H1 (cell line): ENCODE data around the gene MAPT. TPM values are rescaled to one million over a fixed set of nuclear protein-coding genes. Genes with fewer than 3 reads are reported as not detected.

Source experiments
- CTCF ChIA-PET: fragments of 300-600 bp; sonication (Branson Sonifier 250); formaldehyde crosslinking; loops from one replicate; lab custom pipeline; 2021; ENCODE audit not compliant: partially characterized antibody; lab: Charles Lee
- POLR2A ChIA-PET: fragments of 300-600 bp; sonication (Branson Sonifier 250); formaldehyde crosslinking; loops from one replicate; lab custom pipeline; 2021; ENCODE audit warnings: inconsistent platforms; ENCODE audit not compliant: partially characterized antibody; lab: Charles Lee
- DNase-seq, 2 experiments: peaks; one replicate each; pipeline versions ENCODE4 v3.0.0 to v3.0.0-alpha.2; 2010 to 2022; ENCODE audit warnings: low spot score in 2 of 2, low read depth in 1 of 2, mixed read lengths in 1 of 2
- FAIRE-seq: peaks from 2 replicates; lab custom pipeline; 2011; peaks lifted over from hg19 to GRCh38; lab: Jason Lieb, UNC
- H2AFZ ChIP-seq: 2 replicates; pipeline ENCODE4 v1.8.1; 2012; ENCODE audit warnings: low read length, inconsistent platforms
- H2AK5ac ChIP-seq: 2 replicates; pipeline ENCODE4 v1.6.1; 2013; ENCODE audit warnings: low read depth, low read length
- H2BK120ac ChIP-seq: replicated peaks from 2 replicates; pipeline ENCODE3; 2013; ENCODE audit warnings: low read depth, low read length, inconsistent platforms
- H2BK12ac ChIP-seq: 2 replicates; pipeline ENCODE4 v1.6.1; 2013; ENCODE audit warnings: low read depth, low read length
- H2BK15ac ChIP-seq: 2 replicates; pipeline ENCODE4 v1.6.1; 2013; ENCODE audit warnings: low read length
- H2BK20ac ChIP-seq: 2 replicates; pipeline ENCODE4 v1.6.1; 2013; ENCODE audit warnings: low read length
- H2BK5ac ChIP-seq: 2 replicates; pipeline ENCODE4 v1.6.1; 2013; ENCODE audit warnings: low read depth, low read length
- H3K14ac ChIP-seq: 2 replicates; pipeline ENCODE4 v1.6.1; 2013; ENCODE audit warnings: inconsistent platforms; ENCODE audit not compliant: insufficient read length
- H3K18ac ChIP-seq: 2 replicates; pipeline ENCODE4 v1.6.1; 2013; ENCODE audit warnings: low read length; ENCODE audit errors: extremely low read depth
- H3K23ac ChIP-seq: 2 replicates; pipeline ENCODE4 v1.6.1; 2013; ENCODE audit warnings: inconsistent platforms; ENCODE audit not compliant: insufficient read length
- H3K23me2 ChIP-seq: 2 replicates; pipeline ENCODE4 v1.6.1; 2013; ENCODE audit warnings: low read depth, low read length
- H3K27ac ChIP-seq: 2 replicates; pipeline ENCODE4 v1.6.1; 2011; ENCODE audit warnings: low read depth, low read length, inconsistent platforms
- H3K27me3 ChIP-seq, 4 experiments: replicated peaks in 1 of 4; 1 replicate in 1 of 4; 2 replicates in 3 of 4; pipeline versions ENCODE4 v1.6.1 to v1.8.1; 2011 to 2013; ENCODE audit warnings: low read length in 3 of 4, mild to moderate bottlenecking in 3 of 4, inconsistent platforms in 2 of 4, mixed read lengths in 2 of 4, moderate library complexity in 1 of 4; ENCODE audit not compliant: control insufficient read depth in 3 of 4, insufficient read depth in 3 of 4; ENCODE audit errors: extremely low read depth in 1 of 4
- H3K36me3 ChIP-seq, 4 experiments: 2 replicates each; pipeline versions ENCODE4 v1.6.1 to v1.8.1; 2011 to 2013; ENCODE audit warnings: mild to moderate bottlenecking in 4 of 4, low read length in 3 of 4, moderate library complexity in 2 of 4, control low read depth in 1 of 4, inconsistent platforms in 1 of 4; ENCODE audit not compliant: insufficient read depth in 4 of 4, control insufficient read depth in 2 of 4
- H3K4ac ChIP-seq: replicated peaks from 2 replicates; pipeline ENCODE3; 2013; ENCODE audit warnings: low read length, low read depth, mixed read lengths, inconsistent platforms; ENCODE audit not compliant: insufficient read length
- H3K4me1 ChIP-seq, 4 experiments: replicated peaks in 1 of 4; 1 replicate in 1 of 4; 2 replicates in 3 of 4; pipeline versions ENCODE4 v1.6.1 to v1.8.1; 2011 to 2013; ENCODE audit warnings: low read length in 3 of 4, inconsistent platforms in 2 of 4, mixed read lengths in 1 of 4; ENCODE audit not compliant: insufficient read depth in 4 of 4, control insufficient read depth in 3 of 4
- H3K4me2 ChIP-seq, 2 experiments: 2 replicates each; pipeline versions ENCODE4 v1.6.1 to v1.8.1; 2011 to 2013; ENCODE audit warnings: low read depth in 2 of 2, low read length in 2 of 2, control low read depth in 1 of 2, inconsistent platforms in 1 of 2, mild to moderate bottlenecking in 1 of 2; ENCODE audit not compliant: insufficient read depth in 1 of 2
- H3K4me3 ChIP-seq, 4 experiments: fragments of 200-600, 300-600 bp in 1 of 4; sonication (generic), shearing (Covaris generic), sonication (Bioruptor Twin) in 1 of 4; 2 replicates each; pipeline versions ENCODE4 v1.5.1 to v1.8.1; 2011 to 2016; ENCODE audit warnings: low read length in 4 of 4, low read depth in 3 of 4, control low read depth in 2 of 4, inconsistent platforms in 2 of 4, mild to moderate bottlenecking in 2 of 4, mixed read lengths in 1 of 4, moderate library complexity in 1 of 4; ENCODE audit not compliant: insufficient read depth in 2 of 4; ENCODE audit errors: extremely low read depth in 1 of 4
- H3K56ac ChIP-seq: replicated peaks from 2 replicates; pipeline ENCODE3; 2013; ENCODE audit warnings: low read depth, mild to moderate bottlenecking, mixed read lengths, low read length, inconsistent platforms; ENCODE audit not compliant: insufficient read length
- H3K79me1 ChIP-seq: 2 replicates; pipeline ENCODE4 v1.6.1; 2013; ENCODE audit warnings: low read depth, low read length, control low read depth
- H3K79me2 ChIP-seq, 2 experiments: 2 replicates each; pipeline versions ENCODE4 v1.6.1 to v1.8.1; 2012 to 2013; ENCODE audit warnings: low read length in 2 of 2, mild to moderate bottlenecking in 2 of 2, inconsistent platforms in 1 of 2; ENCODE audit not compliant: insufficient read depth in 2 of 2, control insufficient read depth in 1 of 2
- H3K9ac ChIP-seq, 4 experiments: replicated peaks in 1 of 4; 1 replicate in 1 of 4; 2 replicates in 3 of 4; pipeline versions ENCODE4 v1.6.1 to v1.8.1; 2011 to 2013; ENCODE audit warnings: low read depth in 3 of 4, low read length in 3 of 4, control low read depth in 2 of 4, mild to moderate bottlenecking in 2 of 4, moderate library complexity in 2 of 4, inconsistent platforms in 1 of 4; ENCODE audit errors: extremely low read depth in 1 of 4
- H3K9me3 ChIP-seq, 2 experiments: 2 replicates each; pipeline versions ENCODE4 v1.6.1 to v1.8.1; 2012 to 2013; ENCODE audit warnings: mild to moderate bottlenecking in 2 of 2, moderate library complexity in 2 of 2, control low read depth in 1 of 2, inconsistent platforms in 1 of 2, low read depth in 1 of 2, low read length in 1 of 2, mixed read lengths in 1 of 2; ENCODE audit not compliant: insufficient read depth in 2 of 2
- H4K20me1 ChIP-seq, 2 experiments: replicated peaks in 1 of 2; 2 replicates each; pipeline versions ENCODE3 to v1.8.1; 2011 to 2013; ENCODE audit warnings: inconsistent platforms in 2 of 2, low read length in 2 of 2, mild to moderate bottlenecking in 1 of 2; ENCODE audit not compliant: insufficient read depth in 2 of 2, control insufficient read depth in 1 of 2
- H4K5ac ChIP-seq: 2 replicates; pipeline ENCODE4 v1.6.1; 2013; ENCODE audit warnings: low read length, low read depth, mixed read lengths, inconsistent platforms; ENCODE audit not compliant: insufficient read length
- H4K8ac ChIP-seq: 2 replicates; pipeline ENCODE4 v1.8.0; 2013; ENCODE audit warnings: mild to moderate bottlenecking, moderate library complexity, low read length, inconsistent platforms; ENCODE audit not compliant: insufficient read depth; ENCODE audit errors: extremely low read depth
- H4K91ac ChIP-seq: replicated peaks from 2 replicates; pipeline ENCODE3; 2013; ENCODE audit warnings: low read length, mixed read lengths, inconsistent platforms; ENCODE audit not compliant: insufficient read length
- BACH1 ChIP-seq: IDR thresholded peaks from 2 replicates; pipeline ENCODE4 v1.6.1; 2012; ENCODE audit warnings: low read length, improper control_type of control experiment
- BRCA1 ChIP-seq: IDR thresholded peaks from 2 replicates; pipeline ENCODE4 v1.6.1; 2012; ENCODE audit warnings: low read depth, low read length, improper control_type of control experiment
- CHD1 ChIP-seq: IDR thresholded peaks from 2 replicates; pipeline ENCODE4 v1.6.1; 2012; ENCODE audit warnings: low read depth, low read length, improper control_type of control experiment
- HDAC2 ChIP-seq, 2 experiments: fragments of 300-600 bp in 1 of 2; sonication (generic) in 1 of 2; IDR thresholded peaks; 2 replicates each; pipeline ENCODE4 v1.6.1; 2011 to 2012; ENCODE audit warnings: low read depth in 2 of 2, low read length in 2 of 2, mild to moderate bottlenecking in 2 of 2, moderate library complexity in 2 of 2, borderline replicate concordance in 1 of 2, inconsistent platforms in 1 of 2
- JUN ChIP-seq: IDR thresholded peaks from 2 replicates; pipeline ENCODE4 v1.6.1; 2011; ENCODE audit warnings: low read depth, mild to moderate bottlenecking, improper control_type of control experiment, low read length
- POU5F1 ChIP-seq: IDR thresholded peaks from 2 replicates; pipeline ENCODE4 v1.6.1; 2011; ENCODE audit warnings: low read depth, mild to moderate bottlenecking, low read length, moderate library complexity
- SAP30 ChIP-seq: fragments of 300-600 bp; sonication (generic); IDR thresholded peaks from 2 replicates; pipeline ENCODE4 v1.7.1; 2012; ENCODE audit warnings: low read length, moderate library complexity, mild to moderate bottlenecking, inconsistent platforms; ENCODE audit not compliant: insufficient read depth, insufficient replicate concordance
- TAF1 ChIP-seq: IDR thresholded peaks from 2 replicates; pipeline ENCODE4 v1.6.1; 2011; ENCODE audit warnings: mild to moderate bottlenecking, low read depth, low read length
- WGBS, 2 experiments: shearing (Covaris generic) in 1 of 2; methylation state at CpG; one replicate each; pipeline versions ENCODE4 v1.1.6 to v1.1.7; 2013 to 2015; ENCODE audit warnings: low lambda C conversion rate in 2 of 2, mixed read lengths in 2 of 2, inconsistent platforms in 1 of 2, low coverage in 1 of 2, missing lambda C conversion rate in 1 of 2; ENCODE audit not compliant: insufficient replicate concordance in 2 of 2, insufficient coverage in 1 of 2, insufficient read length in 1 of 2; ENCODE audit errors: extremely low coverage in 1 of 2, missing lambda C conversion rate in 1 of 2; 5-methylcytosine and 5-hydroxymethylcytosine counted together
- polyA plus RNA-seq, 7 experiments: library from polyadenylated mRNA; depleted of rRNA in 3 of 7; stranded (reverse) in 5 of 7; unstranded in 2 of 7; fragments of >200 nt in 5 of 7; fragments of 200-250 nt in 2 of 7; gene quantifications; 1 replicate in 5 of 7; 2 replicates in 1 of 7; 4 replicates in 1 of 7; pipeline versions ENCODE4 v1.2.1 to v1.2.3, GENCODE V29; 2011 to 2013; ENCODE audit warnings: missing spikeins in 2 of 7, mixed read lengths in 2 of 7
- total RNA-seq: library from RNA; stranded (reverse); fragmentation: NEBNext Ultra II Directional; extraction: Animal tissue kit (Norgen Biotek cat#: 25700); gene quantifications from 2 replicates; pipeline ENCODE4 v1.2.1, GENCODE V29; 2021

Gene MAPT
- total and polyA plus RNA-seq, 2 of the 8 experiments (the other 6 are each of a cell fraction or from before 2014, with no cell fraction given) = 0.54 to 1.7 TPM

- H3K18ac ChIP-seq = no peak overlapping the region
- H3K4me3 ChIP-seq = no peak overlapping the region
- H4K5ac ChIP-seq = no peak overlapping the region
- H2BK20ac ChIP-seq = no peak overlapping the region
- WGBS, 2 experiments = 82% methylated on average over 7 of the region's 7 CpGs; no CpG with 5 or more reads in 1 of the 2 experiments
- DNase-seq = no peak
- H3K27me3 ChIP-seq = no peaks in the 10 kb centered on the region
- POLR2A ChIA-PET = no interaction called here
- H2AFZ ChIP-seq = no peak overlapping the region
- no peaks in the 10 kb centered on the region for H4K20me1 ChIP-seq
- H3K79me1 ChIP-seq = no peaks in the 10 kb centered on the region
- no peaks in the 10 kb centered on the region for H3K79me2 ChIP-seq
- no peak overlapping the region for H3K4me2 ChIP-seq
- no peak overlapping the region for H3K27ac ChIP-seq
- H2AK5ac ChIP-seq = no peak overlapping the region
- H3K36me3 ChIP-seq = no peaks in the 10 kb centered on the region
- H3K9ac ChIP-seq = no peak overlapping the region
- H2BK12ac ChIP-seq = no peak overlapping the region
- H3K56ac ChIP-seq = no peak overlapping the region
- H2BK120ac ChIP-seq = no peak overlapping the region
- H3K23me2 ChIP-seq = no peaks in the 10 kb centered on the region
- no peak overlapping the region for H2BK15ac ChIP-seq
- no peaks in the 10 kb centered on the region; a peak in 1 of 7 replicates for H3K4me1 ChIP-seq
- no peak overlapping the region for H3K4ac ChIP-seq
- H3K14ac ChIP-seq = no peak overlapping the region
- CTCF ChIA-PET = interaction anchor here (1.0 to 3.5 kb wide), 8 partner anchors 9 to 286 kb away, joined by 3 to 13 read pairs (median 8); no protein-coding TSS in a partner anchor
- H4K91ac ChIP-seq = no peak overlapping the region
- no peak for FAIRE-seq
- H3K9me3 ChIP-seq = no peaks in the 10 kb centered on the region
- H4K8ac ChIP-seq = no peak overlapping the region
- no peak overlapping the region for H3K23ac ChIP-seq
- H2BK5ac ChIP-seq = no peak overlapping the region
- TF ChIP-seq BACH1 (no peak), TAF1 (no peak), BRCA1 (no peak), SAP30 (no peak), POU5F1 (no peak), HDAC2 (IDR thresholded peaks at IDR 0.05; ENCODE audit: borderline replicate concordance in 1 of 2, low read depth in 2 of 2, low read length in 2 of 2) (no peak), CHD1 (no peak), JUN (no peak)
These were observed 105.9 kb downstream of the MAPT start for GRCh38 chr17:46000292-46000691.
